Activated naive CD4-positive, alpha-beta T cell treated with anti-CD3 and anti-CD28 coated beads, Interleukin-2, amount 50 U/mL, for 72 hours (primary cell): ENCODE results near the gene COX14. TPM values are rescaled to one million over a fixed set of nuclear protein-coding genes. Genes with fewer than 3 reads are reported as not detected.

Experiments used
- ATAC-seq, 2 donors: fragments of 150-1000 bp; cut with Tn5 transposase; 2 replicates each; pipeline ENCODE4 v1.10.0; 2021; ENCODE audit warnings: mild to moderate bottlenecking in 2 of 2, moderate library complexity in 2 of 2
- DNase-seq, 2 donors: peaks; one replicate each; pipeline ENCODE4 v3.0.0; 2021 to 2022; ENCODE audit warnings: low spot score in 2 of 2
- H3K27ac Mint-ChIP-seq, 2 donors: one replicate each; pipeline ENCODE4 v1.8.0; 2022; ENCODE audit warnings: mild to moderate bottlenecking in 2 of 2, mixed read lengths in 2 of 2
- H3K36me3 Mint-ChIP-seq, 2 donors: one replicate each; pipeline ENCODE4 v1.8.0; 2022; ENCODE audit warnings: mixed read lengths in 2 of 2
- H3K9me3 Mint-ChIP-seq, 2 donors: one replicate each; pipeline ENCODE4 v1.8.0; 2022; ENCODE audit warnings: mixed read lengths in 2 of 2
- total RNA-seq, 2 donors: library from RNA; stranded (reverse); gene quantifications; one replicate each; pipeline ENCODE4 v1.2.3, GENCODE V29; 2022

The COX14 gene
- total RNA-seq, 2 donors from 2014 or later = 46.0 to 48.5 TPM

DNA sequence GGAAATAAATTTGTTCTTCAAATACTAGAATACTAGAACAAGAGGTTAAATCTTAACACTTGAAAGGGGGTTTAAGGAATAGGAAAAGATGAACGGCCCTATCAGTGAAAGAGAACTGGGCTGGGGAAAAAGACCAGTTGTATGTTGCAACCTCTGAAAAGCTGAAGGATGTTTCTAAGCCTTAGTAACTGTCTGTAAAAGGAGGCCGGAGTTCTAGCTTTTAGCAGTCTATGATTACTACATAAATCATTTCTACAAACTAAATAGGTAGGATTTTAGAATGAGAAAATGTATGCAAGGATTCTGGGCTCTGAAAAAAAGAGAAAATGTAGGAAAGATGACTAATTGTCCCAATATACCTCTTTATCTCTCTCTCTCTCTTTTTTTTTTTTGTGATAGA is 50.2 kb downstream of the COX14 start:
- ATAC-seq = no peak
- no peak for DNase-seq
- Mint-ChIP-seq H3K9me3 (no peaks in the 10 kb centered on the region), H3K27ac (no peak overlapping the region), H3K36me3 (peaks cover 9 to 23% of the 10 kb centered on the region in 2 donors)

DNA sequence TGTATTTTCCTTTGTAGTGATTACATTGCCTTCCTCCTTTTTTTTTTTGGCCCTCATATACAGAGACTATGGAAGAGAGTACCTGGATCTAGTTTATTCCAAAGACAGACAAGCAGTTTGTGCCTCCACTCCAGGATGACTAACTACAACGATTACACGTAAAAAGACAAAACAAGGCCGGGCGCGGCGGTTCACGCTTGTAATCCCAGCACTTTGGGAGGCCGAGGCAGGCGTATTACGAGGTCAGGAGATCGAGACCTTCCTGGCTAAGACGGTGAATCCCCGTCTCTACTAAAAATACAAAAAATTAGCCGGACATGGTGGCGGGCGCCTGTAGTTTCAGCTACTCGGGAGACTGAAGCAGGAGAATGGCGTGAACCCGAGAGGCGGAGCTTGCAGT is 52.9 kb downstream of the COX14 start:
- Mint-ChIP-seq H3K27ac (no peak overlapping the region), H3K9me3 (no peaks in the 10 kb centered on the region), H3K36me3 (peaks cover 9 to 23% of the 10 kb centered on the region in 2 donors)
- no peak for ATAC-seq
- DNase-seq = no peak

- Mint-ChIP-seq H3K27ac (peak overlapping the region; percentile 89 to 97), H3K36me3 (peaks cover 9 to 23% of the 10 kb centered on the region in 2 donors), H3K9me3 (no peaks in the 10 kb centered on the region)
- peak; percentile 30 to 60 for ATAC-seq
- DNase-seq = peak in 1 of 2 donors; percentile 69
Observed at GRCh38 chr12:50166799-50167048, 54.7 kb downstream of the COX14 start.

DNA sequence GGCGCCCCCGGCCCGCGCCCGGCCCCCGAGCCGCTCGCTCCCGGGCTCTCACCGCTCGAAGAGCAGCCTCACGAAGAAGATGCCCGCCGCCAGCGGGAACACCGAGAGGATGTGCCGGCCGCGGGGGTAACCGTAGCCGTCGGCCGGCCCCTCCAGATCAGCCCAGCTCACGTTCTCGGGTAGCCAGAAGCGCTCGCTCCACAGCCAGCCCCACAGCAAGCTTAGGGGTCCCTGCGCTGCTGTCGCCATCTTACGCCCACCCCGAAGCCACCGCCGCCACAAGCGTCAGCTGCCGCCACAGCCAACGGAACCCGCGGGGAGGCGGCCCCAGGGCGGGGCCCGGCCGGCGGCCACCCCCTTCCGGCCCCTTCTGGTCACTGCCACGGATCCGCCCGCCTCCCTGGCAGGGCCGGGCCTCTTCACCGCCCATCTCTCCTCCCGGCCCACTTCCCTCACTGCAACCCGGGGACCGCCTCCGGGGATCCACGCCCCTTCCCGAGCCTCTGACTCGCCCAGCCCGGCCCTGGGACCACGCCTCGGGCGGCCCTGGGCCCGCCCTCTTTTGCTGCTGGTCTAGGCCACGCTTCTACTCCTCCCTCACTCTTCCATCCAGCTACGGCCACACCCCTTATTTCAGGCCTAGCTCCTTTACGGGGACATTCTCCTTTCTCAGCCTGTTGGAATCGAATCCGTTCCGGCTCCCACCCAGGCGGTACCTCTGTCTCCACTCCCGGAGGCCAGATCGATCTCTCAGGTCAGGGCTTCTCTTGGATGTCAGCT is 55.2 kb downstream of the COX14 start, which contains the start of gene CERS5:
TSS of gene CERS5 (minus strand) at position 321 of the 780 bp plus-strand sequence. CDS start at position 249, 72 bp downstream.
- peaks cover 9 to 23% of the 10 kb centered on the region in 2 donors for H3K36me3 Mint-ChIP-seq
- no peaks in the 10 kb centered on the region for H3K9me3 Mint-ChIP-seq
- DNase-seq (peak; percentile 98 to 99), ATAC-seq (peak; percentile 96 to 99)
- peak within 1 kb of the TSS; percentile 89 to 97 for H3K27ac Mint-ChIP-seq

Other genes starting within 250 kb of the COX14 start
- gene FAIM2, start 208.3 kb upstream of the COX14 start, total RNA-seq = under 1 TPM; 0.52 to 0.78 TPM
- not detected for gene AQP2, start 161.5 kb upstream of the COX14 start, total RNA-seq
- not detected for gene AQP5, start 150.4 kb upstream of the COX14 start, total RNA-seq
- gene AQP6, start 139.3 kb upstream of the COX14 start, total RNA-seq = not detected
- gene RACGAP1, start 86.7 kb upstream of the COX14 start, total RNA-seq = 100 to 1,000 TPM; 109 to 195 TPM
- 10 to 100 TPM in 1 of 2 donors, 1 to 10 TPM in 1; 2.8 to 11.7 TPM for gene ASIC1, start 54.6 kb upstream of the COX14 start, total RNA-seq
- 10 to 100 TPM; 33.8 to 51.2 TPM for gene SMARCD1, start 26.9 kb upstream of the COX14 start, total RNA-seq
- gene GPD1, start 8.2 kb upstream of the COX14 start, total RNA-seq = under 1 TPM; 0.35 to 0.46 TPM
- gene CERS5, start 55.1 kb downstream of the COX14 start, total RNA-seq = 10 to 100 TPM; 50.1 to 71.1 TPM
- gene LIMA1, start 171.3 kb downstream of the COX14 start, total RNA-seq = 10 to 100 TPM; 36.2 to 45.6 TPM